H1 (cell line): ENCODE data around the gene ELP5. TPM values are rescaled to one million over a fixed set of nuclear protein-coding genes. Genes with fewer than 3 reads are reported as not detected.
A peak's percentile ranks its signal among the peaks of the same experiment; 100 is the strongest.

Experiments used
- ATF3 ChIP-seq: IDR thresholded peaks from 2 replicates; pipeline ENCODE4 v1.6.1; 2011; ENCODE audit warnings: low read depth, mild to moderate bottlenecking, low read length; ENCODE audit not compliant: insufficient read depth
- BCL11A ChIP-seq, 2 experiments: IDR thresholded peaks; one replicate each; pipeline ENCODE4 v1.6.1; 2011; ENCODE audit warnings: low read depth in 2 of 2, low read length in 2 of 2, mild to moderate bottlenecking in 2 of 2
- CHD1 ChIP-seq: IDR thresholded peaks from 2 replicates; pipeline ENCODE4 v1.6.1; 2012; ENCODE audit warnings: low read depth, low read length, improper control_type of control experiment
- CREB1 ChIP-seq: IDR thresholded peaks from 2 replicates; pipeline ENCODE4 v1.6.1; 2012; ENCODE audit warnings: inconsistent platforms
- CTBP2 ChIP-seq: IDR thresholded peaks from 2 replicates; pipeline ENCODE4 v1.7.0; 2011; ENCODE audit warnings: borderline replicate concordance, mild to moderate bottlenecking, moderate library complexity, mixed read lengths, low read length; ENCODE audit not compliant: insufficient read depth, insufficient read length
- EGR1 ChIP-seq: IDR thresholded peaks from 2 replicates; pipeline ENCODE4 v1.6.1; 2011; ENCODE audit warnings: low read depth, low read length, borderline replicate concordance
- GABPA ChIP-seq: IDR thresholded peaks from 2 replicates; pipeline ENCODE4 v1.6.1; 2011; ENCODE audit warnings: mild to moderate bottlenecking, low read length, moderate library complexity, borderline replicate concordance; ENCODE audit not compliant: insufficient read depth
- GTF2F1 ChIP-seq: IDR thresholded peaks from 2 replicates; pipeline ENCODE4 v1.6.1; 2012; ENCODE audit warnings: low read depth, low read length, improper control_type of control experiment, borderline replicate concordance
- HDAC2 ChIP-seq, 2 experiments: fragments of 300-600 bp in 1 of 2; sonication (generic) in 1 of 2; IDR thresholded peaks; 2 replicates each; pipeline ENCODE4 v1.6.1; 2011 to 2012; ENCODE audit warnings: low read depth in 2 of 2, low read length in 2 of 2, mild to moderate bottlenecking in 2 of 2, moderate library complexity in 2 of 2, borderline replicate concordance in 1 of 2, inconsistent platforms in 1 of 2
- HDAC6 ChIP-seq: IDR thresholded peaks from one replicate; pipeline ENCODE4 v1.7.1; 2012; ENCODE audit warnings: low read depth, mild to moderate bottlenecking, inconsistent platforms, low read length, moderate library complexity
- JUND ChIP-seq: IDR thresholded peaks from 2 replicates; pipeline ENCODE4 v1.6.1; 2011; ENCODE audit warnings: mild to moderate bottlenecking, improper control_type of control experiment, low read length
- KDM4A ChIP-seq: IDR thresholded peaks from one replicate; pipeline ENCODE4 v1.7.1; 2012; ENCODE audit warnings: low read depth, mild to moderate bottlenecking, moderate library complexity, low read length, inconsistent platforms; ENCODE audit not compliant: severe bottlenecking
- MAX ChIP-seq: IDR thresholded peaks from 2 replicates; pipeline ENCODE4 v1.6.1; 2012; ENCODE audit warnings: inconsistent platforms
- NRF1 ChIP-seq: IDR thresholded peaks from 2 replicates; pipeline ENCODE4 v1.6.1; 2011; ENCODE audit warnings: mild to moderate bottlenecking, low read depth, low read length, improper control_type of control experiment
- POU5F1 ChIP-seq: IDR thresholded peaks from 2 replicates; pipeline ENCODE4 v1.6.1; 2011; ENCODE audit warnings: low read depth, mild to moderate bottlenecking, low read length, moderate library complexity
- RFX5 ChIP-seq: IDR thresholded peaks from 2 replicates; pipeline ENCODE4 v1.6.1; 2011; ENCODE audit warnings: low read depth, low read length, improper control_type of control experiment, borderline replicate concordance
- RNF2 ChIP-seq: fragments of 200-900, 300-1000 bp; sonication (generic); IDR thresholded peaks from 2 replicates; pipeline ENCODE4 v1.7.1; 2016; ENCODE audit warnings: borderline replicate concordance, low read depth, mild to moderate bottlenecking, antibody characterized with exemption, low read length; ENCODE audit not compliant: poor library complexity, severe bottlenecking; ENCODE audit errors: missing control alignments
- SIRT6 ChIP-seq: IDR thresholded peaks from one replicate; pipeline ENCODE4 v1.7.1; 2012; ENCODE audit warnings: low read length, inconsistent platforms
- SP1 ChIP-seq: IDR thresholded peaks from 2 replicates; pipeline ENCODE4 v1.6.1; 2011; ENCODE audit warnings: low read depth, low read length
- SP4 ChIP-seq: IDR thresholded peaks from 2 replicates; pipeline ENCODE4 v1.6.1; 2012; ENCODE audit warnings: low read length, inconsistent platforms
- TBP ChIP-seq: IDR thresholded peaks from 2 replicates; pipeline ENCODE4 v1.6.1; 2011; ENCODE audit warnings: low read depth, low read length, improper control_type of control experiment
- YY1 ChIP-seq: IDR thresholded peaks from 2 replicates; pipeline ENCODE4 v1.6.1; 2011; ENCODE audit warnings: low read depth, mild to moderate bottlenecking, low read length
- ZNF274 ChIP-seq: IDR thresholded peaks from 2 replicates; pipeline ENCODE4 v1.7.0; 2012; ENCODE audit warnings: low read length, borderline replicate concordance; ENCODE audit errors: extremely low read depth
- polyA plus RNA-seq, 7 experiments: library from polyadenylated mRNA; depleted of rRNA in 3 of 7; stranded (reverse) in 5 of 7; unstranded in 2 of 7; fragments of >200 nt in 5 of 7; fragments of 200-250 nt in 2 of 7; gene quantifications; 1 replicate in 5 of 7; 2 replicates in 1 of 7; 4 replicates in 1 of 7; pipeline versions ENCODE4 v1.2.1 to v1.2.3, GENCODE V29; 2011 to 2013; ENCODE audit warnings: missing spikeins in 2 of 7, mixed read lengths in 2 of 7
- total RNA-seq: library from RNA; stranded (reverse); fragmentation: NEBNext Ultra II Directional; extraction: Animal tissue kit (Norgen Biotek cat#: 25700); gene quantifications from 2 replicates; pipeline ENCODE4 v1.2.1, GENCODE V29; 2021

ELP5 gene
- total and polyA plus RNA-seq, 2 of the 8 experiments (the other 6 are each of a cell fraction or from before 2014, with no cell fraction given) = 75.4 to 107 TPM

GRCh38 chr17:7234083-7234951 lies 17.7 kb upstream of the ELP5 start, which contains the start of gene DVL2 (continued):
- TF ChIP-seq ATF3 (peak; percentile 99), RNF2 (no peak), CREB1 (peak; percentile 67), SP4 (peak; percentile 99), SP1 (no peak; the same call in 1 of the 2 replicates), RFX5 (no peak), EGR1 (no peak), POU5F1 (no peak), MAX (peak; percentile 93), ZNF274 (no peak), CHD1 (no peak), BCL11A (IDR thresholded peaks at IDR 0.05; ENCODE audit: low read depth in 2 of 2, low read length in 2 of 2) (no peak), KDM4A (peak; percentile 85), CTBP2 (no peak), HDAC6 (no peak), JUND (no peak), NRF1 (peak; percentile 17), YY1 (no peak; the same call in 1 of the 2 replicates), SIRT6 (no peak), GTF2F1 (peak; percentile 92), TBP (peak; percentile 47; the same call in 1 of the 2 replicates), HDAC2 (IDR thresholded peaks at IDR 0.05; ENCODE audit: borderline replicate concordance in 1 of 2, low read depth in 2 of 2, low read length in 2 of 2) (0 out of 4 replicates have a peak, but pooled peaks of 1 of the 2 experiments have one; percentile 52), GABPA (no peak)
